ENCODE measurements around the gene TLE4.

The TLE4 gene

GRCh38 chr9:79694676-79695400, 123.1 kb downstream of the TLE4 start:
- DNase-seq: no peak

DNA sequence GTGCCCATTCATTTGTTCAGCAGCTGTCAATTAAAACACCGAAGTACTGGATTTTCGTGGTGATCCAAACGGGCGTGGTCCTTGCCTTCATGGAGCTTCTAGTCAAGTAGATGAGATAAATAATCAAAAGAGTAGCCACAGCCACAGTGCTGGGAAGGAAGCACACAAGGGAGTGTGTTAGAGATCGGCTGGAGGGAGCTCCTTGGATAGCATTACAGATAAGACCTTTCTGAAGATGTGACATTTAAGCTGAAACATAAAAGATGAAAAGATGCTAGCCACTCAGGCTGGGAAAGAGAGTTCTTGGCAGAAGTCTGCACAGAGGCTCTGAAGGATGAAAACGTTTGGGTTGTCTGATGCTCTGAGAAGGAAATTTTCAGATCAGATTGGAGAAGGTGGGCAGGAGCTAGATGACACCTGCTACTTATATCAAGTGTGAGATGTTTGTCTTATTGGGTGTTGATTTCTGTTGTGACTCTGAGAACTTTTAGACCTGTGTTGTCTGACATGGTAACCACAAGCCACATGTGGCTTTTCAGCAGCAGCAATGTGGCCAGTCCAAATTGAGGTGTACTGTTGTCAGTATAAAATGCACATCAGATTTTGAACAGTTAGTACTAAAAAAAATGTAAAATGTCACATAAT, 123.9 kb downstream of the TLE4 start:
- no peak for DNase-seq

- no peak for DNase-seq
Measured at GRCh38 chr9:79698967-79699366, 127.2 kb downstream of the TLE4 start.

GRCh38 chr9:79699479-79699878, 127.7 kb downstream of the TLE4 start:
- DNase-seq: no peak

DNA sequence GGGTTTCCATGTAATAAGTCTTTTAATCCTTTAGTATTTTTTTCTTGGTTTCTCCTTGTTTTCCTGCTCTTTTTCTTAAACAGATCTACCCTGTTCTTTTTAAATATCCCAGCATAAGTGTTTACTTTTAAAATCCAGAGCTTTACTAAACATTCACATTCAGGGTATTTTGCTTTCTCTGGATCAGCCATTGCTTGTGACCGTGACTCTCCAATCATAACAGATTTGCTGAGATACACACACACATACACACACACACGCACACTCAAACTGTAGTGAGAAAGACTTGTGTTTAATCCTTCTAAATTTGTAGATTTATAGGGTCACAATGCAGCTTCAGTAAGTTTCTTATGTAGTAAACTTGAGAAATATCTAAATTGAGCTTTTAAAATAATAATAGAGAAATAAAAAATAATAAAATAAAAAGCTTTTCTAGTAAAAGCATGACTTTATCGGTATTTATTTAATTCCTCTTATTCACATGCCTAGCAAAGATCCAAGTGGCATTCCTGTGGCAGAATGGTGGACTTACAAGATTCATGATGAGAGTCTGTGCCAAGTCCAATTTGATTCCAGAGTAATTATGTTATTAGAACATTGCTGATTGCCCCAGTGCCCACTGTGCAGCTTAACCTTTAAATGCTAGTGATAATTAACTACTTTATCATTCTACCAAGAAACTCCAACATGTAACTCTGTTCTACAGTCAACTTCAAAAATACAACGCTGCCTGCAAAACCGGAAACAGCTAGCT, 129.0 kb downstream of the TLE4 start:
- no peak for DNase-seq

DNA sequence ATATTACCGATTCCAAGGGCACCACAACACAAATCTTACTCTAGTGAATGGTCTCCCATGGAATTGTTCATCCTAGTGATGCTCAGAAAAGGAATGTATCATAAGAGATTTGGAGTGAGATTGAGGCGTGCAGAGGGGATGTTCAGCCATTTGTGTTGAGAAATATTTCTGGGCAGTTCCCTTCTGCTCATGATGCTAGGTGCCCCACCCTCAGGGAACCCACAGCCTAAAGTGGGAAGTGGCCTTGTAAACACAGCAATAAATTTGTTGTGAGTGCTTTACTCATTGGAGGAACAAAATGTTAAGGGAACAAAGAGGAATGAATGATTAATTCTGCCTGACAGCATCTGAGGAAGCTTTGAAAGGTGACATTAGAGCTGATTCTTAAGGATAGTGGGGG, 129.9 kb downstream of the TLE4 start:
- no peak for DNase-seq

GRCh38 chr9:79705704-79706103, 133.9 kb downstream of the TLE4 start:
- DNase-seq: no peak

DNA sequence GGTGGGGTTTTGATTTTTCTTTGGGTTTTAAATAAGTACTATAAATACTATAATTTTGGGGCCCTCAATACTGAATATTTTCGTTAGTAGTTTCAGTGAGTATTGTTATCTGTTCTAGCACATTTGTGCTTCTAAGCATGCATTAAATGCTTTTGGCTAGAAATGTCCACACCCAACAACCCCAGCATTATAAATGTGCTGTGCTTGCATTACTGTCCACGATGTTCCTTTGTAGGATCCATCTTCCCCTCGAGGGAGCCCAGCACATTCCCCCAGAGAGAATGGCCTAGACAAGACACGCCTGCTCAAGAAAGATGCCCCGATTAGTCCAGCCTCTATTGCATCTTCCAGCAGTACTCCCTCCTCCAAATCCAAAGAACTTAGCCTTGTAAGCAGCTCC, 134.7 kb downstream of the TLE4 start:
- no peak for DNase-seq

GRCh38 chr9:79707589-79707988, 135.8 kb downstream of the TLE4 start:
- DNase-seq: no peak

GRCh38 chr9:79708541-79708940, 136.8 kb downstream of the TLE4 start:
- no peak for DNase-seq

- DNase-seq: no peak
Measured at GRCh38 chr9:79709743-79710674, 138.2 kb downstream of the TLE4 start.

DNA sequence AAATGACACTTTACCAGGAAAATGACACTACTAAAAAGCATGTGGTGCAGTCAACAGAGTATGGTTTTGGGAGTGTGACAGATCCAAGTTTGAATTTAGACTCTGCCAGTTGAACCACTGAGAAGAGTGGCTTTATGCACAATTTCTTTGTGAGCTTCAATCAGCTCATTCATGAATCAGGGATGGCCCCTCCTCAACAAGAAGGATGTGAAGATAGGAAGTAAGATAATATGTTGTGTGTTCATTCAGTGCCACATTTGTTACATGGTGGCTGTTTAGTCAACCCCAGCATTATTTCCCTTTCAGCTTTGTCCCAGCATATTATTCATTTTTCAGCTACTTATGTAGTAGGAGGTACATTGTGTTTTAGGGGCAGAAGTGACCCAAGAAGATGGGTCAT, 140.1 kb downstream of the TLE4 start:
- no peak for DNase-seq

- DNase-seq: no peak
Measured at GRCh38 chr9:79719021-79719420, 147.3 kb downstream of the TLE4 start.

DNA sequence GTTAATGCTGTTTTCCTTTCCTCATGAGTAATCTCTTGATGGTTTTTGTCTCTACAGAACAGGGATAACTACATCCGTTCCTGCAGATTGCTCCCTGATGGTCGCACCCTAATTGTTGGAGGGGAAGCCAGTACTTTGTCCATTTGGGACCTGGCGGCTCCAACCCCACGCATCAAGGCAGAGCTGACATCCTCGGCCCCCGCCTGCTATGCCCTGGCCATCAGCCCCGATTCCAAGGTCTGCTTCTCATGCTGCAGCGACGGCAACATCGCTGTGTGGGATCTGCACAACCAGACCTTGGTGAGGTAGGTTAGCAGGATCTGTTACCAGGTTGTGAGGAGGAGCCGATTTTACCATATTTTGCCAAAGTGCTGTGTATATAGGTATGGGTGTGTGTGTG, 148.2 kb downstream of the TLE4 start:
- no peak for DNase-seq

- DNase-seq: no peak
Measured at GRCh38 chr9:79731171-79731890, 159.6 kb downstream of the TLE4 start.

GRCh38 chr9:79735023-79735779, 163.4 kb downstream of the TLE4 start:
- DNase-seq: no peak

DNA sequence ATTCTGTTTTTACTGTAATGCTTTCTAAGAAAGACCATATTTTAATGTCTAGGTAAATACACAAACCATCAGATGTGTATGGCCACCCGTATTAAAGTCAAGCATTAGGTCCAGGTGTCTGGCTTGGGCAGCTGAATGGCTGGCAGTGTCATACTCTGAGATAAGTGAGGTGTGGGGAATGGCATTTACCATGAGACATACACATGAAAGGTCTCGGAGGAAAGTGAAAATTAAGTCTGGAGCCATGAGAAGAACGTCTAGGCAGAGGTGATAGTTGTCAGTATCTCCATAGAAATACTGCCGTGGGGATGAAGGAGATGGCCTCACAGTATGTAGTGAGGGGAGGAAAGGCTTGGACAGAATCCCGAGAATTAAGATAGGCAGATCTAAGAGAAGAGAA, 164.3 kb downstream of the TLE4 start:
- no peak for DNase-seq

GRCh38 chr9:79741381-79741780, 169.6 kb downstream of the TLE4 start:
- no peak for DNase-seq

- no peak for DNase-seq
Measured at GRCh38 chr9:79742110-79742721, 170.5 kb downstream of the TLE4 start.

GRCh38 chr9:79744521-79744920, 172.8 kb downstream of the TLE4 start:
- no peak for DNase-seq

GRCh38 chr9:79745752-79746336, 174.1 kb downstream of the TLE4 start:
- DNase-seq: no peak
